ENCODE data around the gene DOK5.
A peak's percentile ranks its signal among the peaks of the same experiment; 100 is the strongest.
"Not testable (repeated sequence)": the region's sequence is repeated elsewhere in the genome, so short reads cannot be mapped to it uniquely, and the experiment has no call there.

DOK5 gene

DNA sequence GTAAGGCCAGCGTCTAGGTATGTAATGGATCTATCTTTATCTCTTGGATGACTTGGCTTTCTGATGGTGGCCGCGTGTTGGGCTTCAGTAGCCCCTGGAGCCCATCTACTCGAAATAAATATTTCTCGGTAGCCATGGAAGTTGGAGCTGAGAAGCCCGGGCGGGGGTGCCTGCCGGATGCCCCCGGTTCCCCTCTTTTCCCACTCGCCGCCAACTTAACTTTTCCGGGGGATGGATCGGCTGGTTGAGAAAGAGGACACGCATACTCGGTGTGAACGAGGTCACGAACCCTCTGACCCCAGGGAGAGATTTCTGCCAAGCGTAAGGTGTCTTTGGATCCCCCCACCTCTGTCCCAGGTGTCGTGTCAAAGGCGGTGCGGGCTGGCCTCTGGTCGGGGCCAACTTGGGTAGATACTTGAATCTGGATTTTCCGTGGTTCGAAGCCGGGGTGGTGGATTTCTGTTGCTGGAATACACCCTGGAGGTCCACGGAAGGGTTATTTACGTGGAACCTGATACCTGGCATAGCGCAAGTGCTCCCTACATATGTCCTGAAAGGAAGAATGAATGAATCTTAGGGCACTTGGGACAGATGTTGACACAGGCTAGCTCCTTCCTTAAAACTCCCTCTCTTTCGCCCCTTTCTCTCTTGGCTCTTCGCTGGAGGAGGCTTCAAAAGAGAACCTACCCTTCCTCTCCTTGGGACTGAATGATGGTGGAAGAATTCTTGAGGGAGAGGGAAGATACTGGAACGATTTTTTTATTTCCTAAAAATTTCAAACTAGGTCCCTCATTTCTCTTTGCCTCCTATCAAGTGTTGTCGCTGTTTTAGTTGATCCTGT is 996 bp downstream of the DOK5 start:
- peak overlapping the region; percentile 60 for H3K4me3 ChIP-seq (ENCODE audit: low read depth, low read length)

DNA sequence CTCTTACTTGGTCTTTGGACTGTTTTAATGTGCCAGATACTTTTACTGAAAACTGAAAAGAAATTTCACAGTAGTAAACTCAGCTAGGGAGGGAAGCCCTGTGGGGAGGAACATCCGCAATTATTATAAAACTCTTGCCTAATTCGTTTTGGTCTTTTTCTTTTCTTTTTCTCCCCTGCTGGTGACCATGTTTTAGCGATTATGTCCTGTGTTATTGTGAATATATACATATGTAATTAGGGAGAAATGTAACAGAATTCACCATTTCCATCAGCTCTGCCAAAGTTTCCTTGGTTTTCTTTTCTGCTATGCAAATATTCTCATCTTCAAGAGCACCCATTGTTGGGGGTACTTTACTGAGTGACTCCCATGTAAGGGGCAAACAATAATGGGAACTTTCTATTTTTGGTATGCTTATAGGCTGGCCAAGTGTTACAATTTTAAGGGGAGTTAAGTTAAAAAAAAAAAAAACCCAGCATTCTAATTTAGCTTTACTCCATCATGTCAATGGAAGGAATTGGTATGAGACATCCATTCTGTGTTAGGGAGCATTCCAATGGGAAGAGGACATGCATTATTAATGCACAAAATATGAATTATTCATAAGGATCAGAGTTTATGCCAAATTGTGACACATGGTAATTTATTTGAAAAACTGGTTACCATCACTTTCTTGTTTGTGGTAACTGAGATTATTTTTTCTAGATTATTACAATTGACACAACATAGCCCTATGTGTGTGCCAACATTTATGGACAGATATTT is 2.0 kb downstream of the DOK5 start:
- TF ChIP-seq, protein P1, sequence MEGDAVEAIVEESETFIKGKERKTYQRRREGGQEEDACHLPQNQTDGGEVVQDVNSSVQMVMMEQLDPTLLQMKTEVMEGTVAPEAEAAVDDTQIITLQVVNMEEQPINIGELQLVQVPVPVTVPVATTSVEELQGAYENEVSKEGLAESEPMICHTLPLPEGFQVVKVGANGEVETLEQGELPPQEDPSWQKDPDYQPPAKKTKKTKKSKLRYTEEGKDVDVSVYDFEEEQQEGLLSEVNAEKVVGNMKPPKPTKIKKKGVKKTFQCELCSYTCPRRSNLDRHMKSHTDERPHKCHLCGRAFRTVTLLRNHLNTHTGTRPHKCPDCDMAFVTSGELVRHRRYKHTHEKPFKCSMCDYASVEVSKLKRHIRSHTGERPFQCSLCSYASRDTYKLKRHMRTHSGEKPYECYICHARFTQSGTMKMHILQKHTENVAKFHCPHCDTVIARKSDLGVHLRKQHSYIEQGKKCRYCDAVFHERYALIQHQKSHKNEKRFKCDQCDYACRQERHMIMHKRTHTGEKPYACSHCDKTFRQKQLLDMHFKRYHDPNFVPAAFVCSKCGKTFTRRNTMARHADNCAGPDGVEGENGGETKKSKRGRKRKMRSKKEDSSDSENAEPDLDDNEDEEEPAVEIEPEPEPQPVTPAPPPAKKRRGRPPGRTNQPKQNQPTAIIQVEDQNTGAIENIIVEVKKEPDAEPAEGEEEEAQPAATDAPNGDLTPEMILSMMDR (conservative IDR thresholded peaks at IDR 0.05; ENCODE audit: low read depth, low read length), result no peak
- DNase-seq (ENCODE audit: low read depth), result no peak
- H3K4me3 ChIP-seq (ENCODE audit: low read depth, low read length), result no peak overlapping the region

More for the DNA sequence above, 996 bp downstream of the DOK5 start:
- TF ChIP-seq, protein P1 (conservative IDR thresholded peaks at IDR 0.05; ENCODE audit: low read depth, low read length), result no peak
- DNase-seq (ENCODE audit: low read depth), result no peak

DNA sequence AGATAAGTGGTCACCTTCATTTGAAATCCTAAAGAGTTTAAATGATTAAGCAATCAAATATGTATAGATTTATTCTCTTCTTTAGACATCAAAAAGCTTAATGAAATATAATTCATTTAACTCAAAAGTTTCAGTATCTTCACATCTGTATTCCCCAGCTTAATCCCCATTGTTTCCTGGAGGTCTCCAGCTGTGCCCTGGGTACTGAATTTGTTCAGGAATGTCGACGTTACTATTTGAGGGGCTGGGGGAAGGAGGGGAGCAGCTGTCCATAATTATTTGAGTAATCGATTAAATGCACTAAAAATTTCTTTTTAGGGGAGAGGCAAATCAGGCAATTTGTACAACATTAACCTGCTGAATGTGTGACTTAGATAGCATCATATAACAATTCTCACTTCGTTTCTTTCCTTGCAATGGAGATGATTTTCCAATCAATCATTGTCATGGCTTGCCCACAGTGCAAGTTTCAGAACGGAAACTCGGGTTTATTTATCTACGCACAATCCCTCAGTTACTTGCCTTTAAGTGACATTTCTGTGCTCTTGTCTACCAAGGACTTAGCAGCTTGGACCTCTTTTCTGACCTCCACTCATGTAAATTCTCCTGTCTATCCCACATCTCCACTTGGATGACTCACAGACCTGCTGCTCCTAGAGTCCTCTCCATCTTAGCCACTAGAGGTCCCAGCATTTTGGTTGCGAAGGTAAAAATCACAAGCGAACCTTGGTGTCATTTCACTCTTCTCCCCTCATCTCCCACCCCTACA is 3.9 kb downstream of the DOK5 start:
- H3K4me3 ChIP-seq (ENCODE audit: low read depth, low read length), result no peak overlapping the region
- DNase-seq (ENCODE audit: low read depth), result no peak
- TF ChIP-seq, protein P1 (conservative IDR thresholded peaks at IDR 0.05; ENCODE audit: low read depth, low read length), result peak; percentile 23

DNA sequence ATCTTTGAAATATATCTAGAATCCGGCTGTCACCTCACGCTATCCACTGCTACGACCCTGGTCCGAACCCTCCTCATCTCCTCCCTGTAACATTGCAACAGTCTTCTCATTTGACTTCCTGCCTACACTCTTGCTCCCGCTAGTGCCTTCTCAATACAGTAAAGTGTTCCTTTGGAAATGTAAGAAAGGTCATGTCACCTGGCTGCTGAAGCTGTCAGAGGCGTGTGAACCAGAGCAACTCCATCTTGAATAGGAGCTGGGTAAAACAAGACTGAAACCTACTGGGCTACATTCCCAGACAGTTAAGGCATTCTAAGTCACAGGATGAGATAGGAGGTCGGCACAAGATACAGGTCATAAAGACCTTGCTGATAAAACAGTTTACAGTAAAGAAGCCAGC is 4.5 kb downstream of the DOK5 start:
- not testable (repeated sequence) for H3K4me3 ChIP-seq (ENCODE audit: low read depth, low read length); DNase-seq (ENCODE audit: low read depth)

DNA sequence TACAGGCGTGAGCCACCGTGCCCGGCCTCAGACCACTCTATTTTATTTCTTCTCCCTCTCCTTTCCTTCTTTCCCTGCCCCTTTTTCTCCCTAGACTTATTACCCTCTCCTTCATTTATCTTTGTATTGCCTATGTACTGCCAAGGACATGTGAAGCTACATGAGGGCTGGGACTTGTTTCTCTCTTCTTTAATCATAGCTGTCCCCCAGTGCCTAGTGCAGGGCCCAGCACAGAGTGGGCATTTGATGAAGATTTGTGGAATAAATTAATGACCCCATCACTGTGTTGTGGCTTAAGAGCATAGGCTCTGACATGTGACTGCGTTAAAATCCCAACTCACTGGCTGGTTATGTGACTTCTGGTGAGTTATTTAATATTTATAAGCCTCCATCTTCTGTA is 6.0 kb downstream of the DOK5 start:
- no peak for DNase-seq (ENCODE audit: low read depth)
- TF ChIP-seq, protein P1 (conservative IDR thresholded peaks at IDR 0.05; ENCODE audit: low read depth, low read length), result no peak
- H3K4me3 ChIP-seq (ENCODE audit: low read depth, low read length), result no peak overlapping the region

DNA sequence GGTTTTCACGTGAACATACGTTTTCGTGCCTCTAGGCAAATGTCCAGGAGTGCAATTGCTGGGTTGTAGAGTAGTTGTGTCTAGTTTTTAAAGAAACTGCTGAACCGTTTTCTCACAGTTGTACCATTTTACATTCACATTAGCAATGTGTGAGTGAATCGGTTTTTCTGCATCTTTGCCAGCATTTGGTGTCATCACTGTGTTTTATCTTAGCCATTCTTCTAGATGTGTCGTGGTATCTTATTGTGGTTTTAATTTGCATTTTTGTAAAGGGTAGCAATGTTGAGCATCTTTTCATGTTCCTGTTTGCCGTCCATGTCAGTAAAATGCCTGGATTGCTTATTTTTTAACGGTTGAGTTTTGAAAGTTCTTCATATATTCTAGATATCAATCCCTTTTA is 10.2 kb downstream of the DOK5 start:
- TF ChIP-seq, protein P1 (conservative IDR thresholded peaks at IDR 0.05; ENCODE audit: low read depth, low read length), result no peak
- no peak for DNase-seq (ENCODE audit: low read depth)
- H3K4me3 ChIP-seq (ENCODE audit: low read depth, low read length), result no peak overlapping the region

DNA sequence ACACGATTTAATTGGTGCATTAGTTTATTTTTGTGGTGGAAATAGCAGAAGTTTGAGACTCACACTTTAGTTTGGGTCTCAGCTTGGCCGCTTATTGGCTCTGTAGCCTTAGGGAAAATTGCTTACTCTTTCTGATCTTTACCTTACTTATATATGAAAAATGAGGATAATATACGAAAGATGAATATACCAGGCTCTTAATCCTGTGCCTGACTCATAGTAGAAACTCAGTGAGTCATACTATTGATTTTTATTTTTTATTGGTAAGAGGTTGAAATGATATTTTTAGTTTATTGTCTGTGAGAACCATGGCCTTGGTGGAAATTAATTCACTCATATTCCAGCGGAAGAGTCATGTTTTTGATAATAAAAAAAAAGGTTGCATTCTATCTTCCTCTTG is 11.2 kb downstream of the DOK5 start:
- TF ChIP-seq, protein P1 (conservative IDR thresholded peaks at IDR 0.05; ENCODE audit: low read depth, low read length), result no peak
- no peak for DNase-seq (ENCODE audit: low read depth)
- H3K4me3 ChIP-seq (ENCODE audit: low read depth, low read length), result no peak overlapping the region
